Measurements from ENCODE around the gene DOCK6.
A peak's percentile ranks its signal among the peaks of the same experiment; 100 is the strongest.

Gene DOCK6, protein sequence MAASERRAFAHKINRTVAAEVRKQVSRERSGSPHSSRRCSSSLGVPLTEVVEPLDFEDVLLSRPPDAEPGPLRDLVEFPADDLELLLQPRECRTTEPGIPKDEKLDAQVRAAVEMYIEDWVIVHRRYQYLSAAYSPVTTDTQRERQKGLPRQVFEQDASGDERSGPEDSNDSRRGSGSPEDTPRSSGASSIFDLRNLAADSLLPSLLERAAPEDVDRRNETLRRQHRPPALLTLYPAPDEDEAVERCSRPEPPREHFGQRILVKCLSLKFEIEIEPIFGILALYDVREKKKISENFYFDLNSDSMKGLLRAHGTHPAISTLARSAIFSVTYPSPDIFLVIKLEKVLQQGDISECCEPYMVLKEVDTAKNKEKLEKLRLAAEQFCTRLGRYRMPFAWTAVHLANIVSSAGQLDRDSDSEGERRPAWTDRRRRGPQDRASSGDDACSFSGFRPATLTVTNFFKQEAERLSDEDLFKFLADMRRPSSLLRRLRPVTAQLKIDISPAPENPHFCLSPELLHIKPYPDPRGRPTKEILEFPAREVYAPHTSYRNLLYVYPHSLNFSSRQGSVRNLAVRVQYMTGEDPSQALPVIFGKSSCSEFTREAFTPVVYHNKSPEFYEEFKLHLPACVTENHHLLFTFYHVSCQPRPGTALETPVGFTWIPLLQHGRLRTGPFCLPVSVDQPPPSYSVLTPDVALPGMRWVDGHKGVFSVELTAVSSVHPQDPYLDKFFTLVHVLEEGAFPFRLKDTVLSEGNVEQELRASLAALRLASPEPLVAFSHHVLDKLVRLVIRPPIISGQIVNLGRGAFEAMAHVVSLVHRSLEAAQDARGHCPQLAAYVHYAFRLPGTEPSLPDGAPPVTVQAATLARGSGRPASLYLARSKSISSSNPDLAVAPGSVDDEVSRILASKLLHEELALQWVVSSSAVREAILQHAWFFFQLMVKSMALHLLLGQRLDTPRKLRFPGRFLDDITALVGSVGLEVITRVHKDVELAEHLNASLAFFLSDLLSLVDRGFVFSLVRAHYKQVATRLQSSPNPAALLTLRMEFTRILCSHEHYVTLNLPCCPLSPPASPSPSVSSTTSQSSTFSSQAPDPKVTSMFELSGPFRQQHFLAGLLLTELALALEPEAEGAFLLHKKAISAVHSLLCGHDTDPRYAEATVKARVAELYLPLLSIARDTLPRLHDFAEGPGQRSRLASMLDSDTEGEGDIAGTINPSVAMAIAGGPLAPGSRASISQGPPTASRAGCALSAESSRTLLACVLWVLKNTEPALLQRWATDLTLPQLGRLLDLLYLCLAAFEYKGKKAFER (N-terminal part only)
- total RNA-seq = 4.1 to 15.2 (median 6.7) reads per million in 18 experiments

GRCh38 chr19:11261971-11262839 is at the start of gene DOCK6:
DOCK6 (minus strand) TSS chr19:11262524; CDS start chr19:11262440, 84 bp downstream.
- DNase-seq = peak in 1 of 2 donors; percentile 34

DNA sequence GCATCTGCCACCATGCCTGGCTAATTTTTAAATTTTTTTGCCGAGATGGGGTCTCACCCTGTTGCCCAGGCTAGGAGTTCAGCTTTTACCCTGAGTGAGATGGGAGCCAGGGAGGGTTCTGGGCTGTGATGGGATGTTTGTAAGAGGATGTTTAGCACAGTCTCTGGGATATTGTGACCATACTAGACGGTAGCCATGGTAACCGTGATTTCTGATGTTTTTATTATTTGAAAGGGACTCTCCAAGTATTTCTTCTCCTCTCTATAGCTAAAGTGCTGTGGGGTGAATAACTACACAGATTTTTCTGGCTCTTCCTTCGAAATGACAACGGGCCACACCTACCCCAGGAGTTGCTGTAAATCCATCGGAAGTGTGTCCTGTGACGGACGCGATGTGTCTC is 44.0 kb upstream of the DOCK6 start:
- no peak for DNase-seq

- no peak for DNase-seq
Observed at GRCh38 chr19:11304936-11305335, 42.6 kb upstream of the DOCK6 start.

DNA sequence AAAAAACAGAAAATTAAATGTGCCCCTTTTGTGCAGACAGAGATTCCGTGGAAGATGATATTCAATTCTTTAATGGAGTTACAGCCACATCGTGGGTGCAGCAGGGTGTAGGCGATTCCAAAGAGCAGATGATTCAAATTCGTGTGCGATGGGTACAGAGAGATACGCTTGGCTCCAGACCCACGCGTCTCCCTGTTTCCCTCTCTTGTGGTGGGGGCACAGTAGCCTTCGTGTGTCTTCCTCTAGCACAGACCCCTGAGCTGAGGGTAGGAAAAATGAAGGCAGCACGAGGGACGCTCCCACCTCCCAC is 38.4 kb upstream of the DOCK6 start:
- DNase-seq = peak in 1 of 2 donors; percentile 34

DNA sequence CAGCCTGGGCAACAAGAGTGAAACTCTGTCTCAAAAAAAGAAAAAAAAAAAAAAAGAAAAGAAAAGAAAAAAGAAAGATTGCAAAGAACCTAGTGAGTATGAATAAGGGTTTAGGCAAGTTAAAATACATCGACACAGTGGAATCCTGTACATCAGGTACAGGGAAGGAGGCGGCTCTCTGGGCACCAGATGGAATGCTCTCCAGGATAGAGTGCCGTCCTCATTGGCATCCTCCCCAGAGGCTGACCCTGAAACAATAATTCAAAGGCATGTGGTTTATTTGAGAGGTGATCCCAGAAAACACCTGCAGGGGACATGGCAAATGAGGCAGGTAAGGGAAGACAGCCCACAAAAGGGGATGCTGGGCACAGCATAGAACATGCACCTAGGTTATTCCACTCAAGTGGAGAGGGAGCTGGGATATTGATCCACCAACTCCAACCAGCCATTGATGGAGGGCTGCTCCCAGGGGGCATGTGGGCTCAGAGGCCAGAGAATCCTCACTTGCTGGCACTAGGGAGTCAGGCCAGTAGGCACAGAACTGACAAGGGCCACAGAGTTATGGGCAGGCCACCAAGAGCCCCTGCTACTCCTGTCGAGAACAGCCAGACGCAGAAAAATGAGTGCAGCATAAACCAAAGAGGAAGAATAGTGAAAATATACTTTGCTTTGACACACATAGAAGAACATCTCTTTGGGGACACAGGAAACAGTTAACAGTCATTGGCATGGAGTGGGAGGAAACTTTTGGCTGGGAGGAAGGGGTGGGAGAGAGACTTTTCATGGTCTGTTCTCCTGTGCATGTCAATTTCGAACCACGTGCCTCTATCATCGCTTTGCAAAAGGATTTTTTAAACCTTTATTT is 37.9 kb upstream of the DOCK6 start:
- peak; percentile 46 to 53 for DNase-seq

GRCh38 chr19:11296264-11296663 is 33.9 kb upstream of the DOCK6 start:
- DNase-seq = peak in 1 of 2 donors; percentile 20

DNA sequence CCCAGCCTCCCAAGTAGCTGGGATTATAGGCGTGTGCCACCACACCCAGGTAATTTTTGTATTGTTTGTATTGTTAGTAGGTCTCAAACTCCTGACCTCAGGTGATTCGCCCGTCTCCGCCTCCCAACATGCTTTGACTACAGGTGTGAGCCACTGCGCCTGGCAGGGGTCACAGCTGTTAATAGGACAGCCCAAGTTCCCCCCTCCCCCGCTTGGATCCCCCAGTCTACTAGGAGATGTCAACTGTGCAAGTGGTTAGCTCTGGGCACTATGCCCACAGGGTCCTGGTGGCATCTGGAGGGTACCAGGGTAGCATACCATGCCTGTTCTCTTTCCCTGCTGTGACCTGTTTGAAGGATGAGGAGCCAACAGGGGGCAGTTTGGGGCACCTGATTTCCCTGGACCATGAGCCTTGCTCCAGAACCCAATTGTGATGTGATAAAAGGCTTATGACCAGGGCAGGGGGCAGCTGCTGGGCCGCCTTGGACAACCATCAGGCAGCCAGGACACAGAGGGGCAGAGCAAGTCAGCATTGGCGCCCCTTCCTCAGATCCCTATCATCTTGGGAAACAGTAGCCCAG is 33.4 kb upstream of the DOCK6 start, which contains the start of gene TSPAN16:
Gene TSPAN16 (plus strand): TSS at position 496 of the 581 bp plus-strand sequence. CDS start 138 bp downstream, outside the sequence.
- DNase-seq = no peak

DNA sequence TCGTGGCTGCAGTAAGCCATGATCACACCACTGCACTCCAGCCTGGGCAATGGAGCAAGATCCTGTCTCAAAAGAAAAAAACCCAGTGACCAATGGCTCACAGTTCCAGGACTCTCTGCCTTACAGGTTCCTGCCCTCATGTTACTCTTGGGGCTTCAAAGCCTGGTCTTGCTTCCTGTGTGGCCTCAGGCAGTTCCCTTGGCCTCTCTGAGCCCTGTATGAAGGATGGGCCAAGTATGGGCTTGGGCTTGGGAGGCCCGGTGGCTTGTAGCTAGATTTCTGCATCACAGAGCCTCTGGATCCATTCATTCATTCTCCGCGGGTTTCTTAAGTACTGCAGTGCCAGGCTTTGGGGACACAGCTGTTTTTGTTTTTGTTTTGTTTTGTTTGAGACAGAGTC is 32.9 kb upstream of the DOCK6 start:
- no peak for DNase-seq

- peak; percentile 99 for DNase-seq
Observed at GRCh38 chr19:11293433-11294389, 31.4 kb upstream of the DOCK6 start.

DNA sequence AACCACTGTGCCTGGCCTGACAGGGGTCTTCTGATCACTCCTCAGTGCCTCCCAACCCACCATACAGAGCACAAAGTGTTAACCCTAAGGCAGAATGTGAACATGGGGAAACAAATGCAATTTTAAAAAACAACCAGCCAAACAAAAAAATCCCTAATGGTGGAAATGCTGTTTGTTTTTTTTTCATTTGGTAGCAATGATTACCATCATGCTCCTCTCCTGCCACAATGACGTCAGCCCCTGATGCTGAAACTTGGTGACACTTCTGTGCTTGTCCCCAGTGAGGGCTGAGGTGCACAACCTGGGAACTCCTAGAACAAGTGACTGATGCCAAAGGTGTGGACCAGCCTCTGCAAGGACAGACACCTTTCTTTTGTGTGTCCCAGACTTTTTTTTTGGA is 29.7 kb upstream of the DOCK6 start:
- DNase-seq = peak in 1 of 2 donors; percentile 33

DNA sequence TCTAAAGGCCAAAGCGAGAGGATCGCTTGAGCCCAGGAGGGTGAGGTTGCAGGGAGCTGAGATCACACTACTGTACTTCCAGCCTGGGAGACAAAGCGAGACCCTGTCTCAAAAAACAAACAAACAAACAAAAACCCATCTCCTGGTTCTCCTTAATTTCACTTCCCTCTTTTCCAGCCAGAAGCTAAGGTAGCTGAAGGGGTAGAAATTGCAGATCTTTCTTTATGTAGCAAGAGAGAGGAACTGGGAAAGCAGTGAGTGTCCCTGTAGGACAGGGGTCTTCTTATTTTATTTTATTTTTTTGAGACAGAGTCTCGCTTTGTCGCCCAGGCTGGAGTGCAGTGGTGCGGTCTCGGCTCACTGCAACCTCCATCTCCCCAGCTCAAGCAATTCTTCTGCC is 29.1 kb upstream of the DOCK6 start:
- DNase-seq = peak in 1 of 2 donors; percentile 20

GRCh38 chr19:11290256-11290655 is 27.9 kb upstream of the DOCK6 start:
- no peak for DNase-seq

- DNase-seq = peak; percentile 38 to 51
Observed at GRCh38 chr19:11288349-11288748, 26.0 kb upstream of the DOCK6 start.

DNA sequence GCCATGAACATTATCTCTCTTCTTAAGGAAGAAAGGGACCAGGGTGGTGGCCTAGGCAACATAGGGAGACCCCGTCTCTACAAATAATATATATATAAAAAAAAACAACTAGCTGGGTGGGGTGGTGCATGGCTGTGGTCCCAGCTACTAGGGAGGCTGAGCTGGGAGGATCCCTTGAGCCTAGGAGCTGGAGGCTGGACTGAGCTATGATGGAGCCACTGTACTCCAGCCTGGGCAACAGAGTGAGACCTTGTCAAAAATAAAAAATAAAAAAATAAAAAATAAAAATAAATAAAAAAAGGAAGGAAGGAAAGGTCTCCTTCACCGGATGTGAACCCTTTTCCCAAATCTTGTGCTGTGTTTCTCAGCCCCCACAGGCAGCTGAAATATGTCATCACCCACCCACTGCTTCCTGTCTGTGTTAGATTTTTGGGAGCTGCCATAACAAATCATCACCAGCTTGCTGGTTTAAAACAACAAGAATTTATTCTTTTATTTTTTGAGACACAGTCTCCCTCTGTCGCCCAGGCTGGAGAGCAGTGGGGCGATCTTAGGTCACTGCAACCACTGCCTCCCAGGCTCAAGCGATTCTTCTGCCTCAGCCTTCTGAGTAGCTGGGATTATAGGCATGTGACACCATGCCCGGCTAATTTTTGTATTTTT is 24.1 kb upstream of the DOCK6 start:
- peak; percentile 75 to 84 for DNase-seq

GRCh38 chr19:11284515-11284914 is 22.2 kb upstream of the DOCK6 start:
- no peak for DNase-seq

DNA sequence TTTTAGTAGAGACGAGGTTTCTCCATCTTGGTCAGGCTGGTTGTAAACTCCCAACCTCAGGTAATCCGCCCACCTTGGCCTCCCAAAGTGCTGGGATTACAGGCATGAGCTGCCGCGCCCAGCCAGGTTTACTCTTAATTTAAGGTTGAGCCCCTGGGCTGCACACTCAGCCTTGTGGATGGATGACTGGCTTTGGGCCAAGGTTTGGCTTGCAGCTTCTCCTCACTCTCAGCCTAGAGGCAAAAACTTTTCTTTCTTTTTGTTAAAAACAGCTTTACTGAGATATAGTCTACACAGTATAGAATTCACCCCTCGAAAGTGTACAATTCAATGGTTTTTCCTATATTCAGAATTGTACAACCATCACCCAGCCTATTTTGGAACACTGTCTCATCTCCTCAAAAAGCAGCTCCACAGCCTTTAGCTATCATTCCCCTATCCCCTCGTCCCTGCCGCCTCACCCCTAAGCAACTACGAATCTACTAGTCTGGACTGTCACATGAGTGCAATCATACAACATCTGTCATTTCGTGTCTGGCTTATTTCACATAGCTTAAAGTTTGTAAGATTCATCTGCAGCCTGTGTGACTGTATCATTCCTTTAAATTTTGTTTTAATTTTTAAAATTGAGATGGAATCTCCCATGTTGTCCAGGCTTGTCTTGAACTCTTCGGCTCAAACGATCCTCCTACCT is 19.2 kb upstream of the DOCK6 start:
- no peak for DNase-seq

GRCh38 chr19:11279505-11280236 is 17.3 kb upstream of the DOCK6 start:
- DNase-seq = peak; percentile 38 to 51
